ENCODE data around the gene N4BP2.

N4BP2 gene

DNA sequence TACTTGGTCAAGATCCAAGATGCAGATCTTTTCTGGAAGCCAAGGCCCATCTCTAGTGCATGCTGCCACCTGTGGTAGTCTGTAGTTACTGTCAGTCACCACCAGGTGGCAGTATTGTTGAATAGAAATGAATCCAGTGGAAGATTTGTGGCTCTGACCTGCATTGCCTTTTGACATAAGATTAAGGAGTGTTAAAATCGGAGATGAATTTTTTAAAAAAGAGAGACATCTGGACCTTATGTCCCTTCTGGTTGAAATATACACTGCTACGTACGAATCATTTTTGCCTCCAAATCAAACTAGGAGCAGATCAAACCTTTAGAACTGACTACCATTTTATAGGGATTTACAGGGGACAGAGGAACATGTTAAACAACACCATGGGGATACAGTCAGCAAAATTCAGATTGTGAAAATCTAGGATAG, 93.3 kb downstream of the N4BP2 start:
- H3K36me3 ChIP-seq (replicated peaks), result no peaks in the 10 kb centered on the region
- in situ Hi-C loops (cut with HindIII; ENCODE audit: low pct_ligation_motif_present, low sequenced_read_pairs), result no loop called here
- TF ChIP-seq, protein P1, sequence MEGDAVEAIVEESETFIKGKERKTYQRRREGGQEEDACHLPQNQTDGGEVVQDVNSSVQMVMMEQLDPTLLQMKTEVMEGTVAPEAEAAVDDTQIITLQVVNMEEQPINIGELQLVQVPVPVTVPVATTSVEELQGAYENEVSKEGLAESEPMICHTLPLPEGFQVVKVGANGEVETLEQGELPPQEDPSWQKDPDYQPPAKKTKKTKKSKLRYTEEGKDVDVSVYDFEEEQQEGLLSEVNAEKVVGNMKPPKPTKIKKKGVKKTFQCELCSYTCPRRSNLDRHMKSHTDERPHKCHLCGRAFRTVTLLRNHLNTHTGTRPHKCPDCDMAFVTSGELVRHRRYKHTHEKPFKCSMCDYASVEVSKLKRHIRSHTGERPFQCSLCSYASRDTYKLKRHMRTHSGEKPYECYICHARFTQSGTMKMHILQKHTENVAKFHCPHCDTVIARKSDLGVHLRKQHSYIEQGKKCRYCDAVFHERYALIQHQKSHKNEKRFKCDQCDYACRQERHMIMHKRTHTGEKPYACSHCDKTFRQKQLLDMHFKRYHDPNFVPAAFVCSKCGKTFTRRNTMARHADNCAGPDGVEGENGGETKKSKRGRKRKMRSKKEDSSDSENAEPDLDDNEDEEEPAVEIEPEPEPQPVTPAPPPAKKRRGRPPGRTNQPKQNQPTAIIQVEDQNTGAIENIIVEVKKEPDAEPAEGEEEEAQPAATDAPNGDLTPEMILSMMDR (IDR thresholded peaks at IDR 0.05; ENCODE audit: low read depth, low read length, missing control alignments), result peak; percentile 76
- H3K4me3 ChIP-seq (ENCODE audit: low read depth, low read length), result no peak overlapping the region
- no peaks in the 10 kb centered on the region for H3K27me3 ChIP-seq (replicated peaks)
- no peak overlapping the region for H3K27ac ChIP-seq
- DNase-seq, result peak; percentile 57

GRCh38 chr4:40150932-40151331, 94.3 kb downstream of the N4BP2 start:
- Histone ChIP-seq H3K36me3 (replicated peaks) (no peaks in the 10 kb centered on the region), H3K4me3 (ENCODE audit: low read depth, low read length) (no peak overlapping the region), H3K27ac (no peak overlapping the region), H3K27me3 (replicated peaks) (no peaks in the 10 kb centered on the region)
- in situ Hi-C loops (cut with HindIII; ENCODE audit: low pct_ligation_motif_present, low sequenced_read_pairs), result no loop called here
- no peak for DNase-seq
- TF ChIP-seq, protein P1 (IDR thresholded peaks at IDR 0.05; ENCODE audit: low read depth, low read length, missing control alignments), result no peak

GRCh38 chr4:40152637-40153036, 96.0 kb downstream of the N4BP2 start:
- in situ Hi-C loops (cut with HindIII; ENCODE audit: low pct_ligation_motif_present, low sequenced_read_pairs), result no loop called here
- H3K36me3 ChIP-seq (replicated peaks), result no peaks in the 10 kb centered on the region
- H3K27me3 ChIP-seq (replicated peaks), result no peaks in the 10 kb centered on the region
- no peak overlapping the region for H3K4me3 ChIP-seq (ENCODE audit: low read depth, low read length)
- TF ChIP-seq, protein P1 (IDR thresholded peaks at IDR 0.05; ENCODE audit: low read depth, low read length, missing control alignments), result no peak
- H3K27ac ChIP-seq, result no peak overlapping the region
- no peak for DNase-seq

DNA sequence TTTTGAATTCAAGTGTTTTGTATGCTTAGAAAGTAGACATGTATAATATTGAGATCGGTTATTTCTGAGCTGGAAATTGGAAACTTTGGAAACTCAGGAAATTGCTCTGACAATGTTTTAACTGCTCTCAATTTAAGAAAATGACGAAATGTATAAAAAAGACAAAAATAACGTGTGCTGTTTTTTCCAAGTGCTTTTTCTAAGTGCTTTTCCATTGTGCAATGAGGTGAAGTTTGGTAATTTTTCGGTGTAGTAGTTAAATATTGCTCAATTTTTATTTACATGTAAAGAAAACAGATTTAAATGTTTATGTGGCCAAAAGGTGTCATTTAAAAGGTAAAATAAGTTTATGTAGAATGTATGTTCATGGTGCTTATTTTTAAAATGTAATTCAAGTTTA, 100.8 kb downstream of the N4BP2 start:
- Histone ChIP-seq H3K36me3 (replicated peaks) (no peaks in the 10 kb centered on the region), H3K27me3 (replicated peaks) (no peaks in the 10 kb centered on the region), H3K4me3 (ENCODE audit: low read depth, low read length) (no peak overlapping the region), H3K27ac (no peak overlapping the region)
- TF ChIP-seq, protein P1 (IDR thresholded peaks at IDR 0.05; ENCODE audit: low read depth, low read length, missing control alignments), result no peak
- no peak for DNase-seq
- in situ Hi-C loops (cut with HindIII; ENCODE audit: low pct_ligation_motif_present, low sequenced_read_pairs), result no loop called here

DNA sequence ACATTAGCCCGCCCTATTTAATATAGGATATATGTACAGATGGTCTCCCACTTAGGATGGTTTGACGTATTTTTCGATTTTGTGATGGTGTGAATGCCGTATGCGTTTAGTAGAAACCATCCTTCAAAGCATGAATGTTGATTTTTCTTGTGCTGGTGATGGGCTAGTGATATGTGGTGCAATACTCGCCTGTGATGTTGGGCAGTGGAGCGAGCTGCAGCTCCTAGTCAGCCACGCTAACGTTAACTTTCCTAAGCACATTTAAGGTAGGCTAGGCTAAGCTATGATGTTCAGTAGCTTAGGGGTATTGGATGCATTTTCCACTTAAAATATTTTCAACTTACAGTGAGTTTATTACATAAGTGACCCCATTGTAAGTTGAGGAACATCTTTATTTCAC, 103.6 kb downstream of the N4BP2 start:
- in situ Hi-C loops (cut with HindIII; ENCODE audit: low pct_ligation_motif_present, low sequenced_read_pairs), result no loop called here
- no peak overlapping the region for H3K27ac ChIP-seq
- no peaks in the 10 kb centered on the region for H3K36me3 ChIP-seq (replicated peaks)
- no peaks in the 10 kb centered on the region for H3K27me3 ChIP-seq (replicated peaks)
- no peak for DNase-seq
- H3K4me3 ChIP-seq (ENCODE audit: low read depth, low read length), result no peak overlapping the region
- TF ChIP-seq, protein P1 (IDR thresholded peaks at IDR 0.05; ENCODE audit: low read depth, low read length, missing control alignments), result no peak

DNA sequence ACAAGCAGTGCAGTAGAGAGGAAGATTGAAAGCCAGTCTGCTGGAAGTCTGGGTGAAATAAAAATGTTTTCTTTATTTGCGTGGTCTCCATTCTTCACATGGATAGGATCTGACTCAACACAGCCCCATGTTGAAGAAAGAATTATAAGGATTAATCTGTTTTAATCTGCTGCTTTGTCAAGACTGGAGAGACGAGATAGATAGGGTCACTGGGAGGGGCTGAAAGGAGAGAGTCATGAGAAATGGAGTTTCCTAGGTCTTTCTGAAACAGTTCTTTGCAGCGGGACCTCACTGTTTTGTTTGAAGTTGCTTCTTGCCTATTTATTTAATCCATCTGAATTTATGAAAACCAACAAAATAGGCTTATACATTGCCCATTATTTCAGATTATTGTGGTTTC, 107.8 kb downstream of the N4BP2 start:
- H3K4me3 ChIP-seq (ENCODE audit: low read depth, low read length), result no peak overlapping the region
- no peaks in the 10 kb centered on the region for H3K36me3 ChIP-seq (replicated peaks)
- no peaks in the 10 kb centered on the region for H3K27me3 ChIP-seq (replicated peaks)
- in situ Hi-C loops (cut with HindIII; ENCODE audit: low pct_ligation_motif_present, low sequenced_read_pairs), result no loop called here
- peak; percentile 9 for DNase-seq
- no peak overlapping the region for H3K27ac ChIP-seq
- TF ChIP-seq, protein P1 (IDR thresholded peaks at IDR 0.05; ENCODE audit: low read depth, low read length, missing control alignments), result no peak
